ENCODE measurements around the gene SSTR3.

DNA sequence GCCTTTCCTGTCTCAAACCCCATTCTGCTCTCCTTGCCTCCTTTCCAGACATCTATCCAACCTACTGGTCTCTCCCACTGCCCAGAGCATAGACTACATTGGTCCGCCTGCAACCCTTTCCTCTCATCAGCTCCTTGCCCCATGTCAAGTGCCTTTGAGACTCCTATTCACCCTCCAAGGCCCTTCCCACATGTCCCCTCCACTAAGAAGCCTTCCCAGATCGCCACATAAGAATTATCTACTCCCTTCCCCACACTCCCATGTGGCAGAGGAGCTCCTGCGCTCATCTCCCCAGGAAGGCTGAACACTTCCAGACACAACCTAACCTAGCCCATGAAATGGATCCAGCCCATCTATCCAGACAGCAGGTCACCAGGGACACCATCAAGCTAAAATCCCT lies 34.5 kb downstream of the SSTR3 start:
- TF ChIP-seq, protein P1, sequence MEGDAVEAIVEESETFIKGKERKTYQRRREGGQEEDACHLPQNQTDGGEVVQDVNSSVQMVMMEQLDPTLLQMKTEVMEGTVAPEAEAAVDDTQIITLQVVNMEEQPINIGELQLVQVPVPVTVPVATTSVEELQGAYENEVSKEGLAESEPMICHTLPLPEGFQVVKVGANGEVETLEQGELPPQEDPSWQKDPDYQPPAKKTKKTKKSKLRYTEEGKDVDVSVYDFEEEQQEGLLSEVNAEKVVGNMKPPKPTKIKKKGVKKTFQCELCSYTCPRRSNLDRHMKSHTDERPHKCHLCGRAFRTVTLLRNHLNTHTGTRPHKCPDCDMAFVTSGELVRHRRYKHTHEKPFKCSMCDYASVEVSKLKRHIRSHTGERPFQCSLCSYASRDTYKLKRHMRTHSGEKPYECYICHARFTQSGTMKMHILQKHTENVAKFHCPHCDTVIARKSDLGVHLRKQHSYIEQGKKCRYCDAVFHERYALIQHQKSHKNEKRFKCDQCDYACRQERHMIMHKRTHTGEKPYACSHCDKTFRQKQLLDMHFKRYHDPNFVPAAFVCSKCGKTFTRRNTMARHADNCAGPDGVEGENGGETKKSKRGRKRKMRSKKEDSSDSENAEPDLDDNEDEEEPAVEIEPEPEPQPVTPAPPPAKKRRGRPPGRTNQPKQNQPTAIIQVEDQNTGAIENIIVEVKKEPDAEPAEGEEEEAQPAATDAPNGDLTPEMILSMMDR (IDR thresholded peaks at IDR 0.05; ENCODE audit: poor library complexity, severe bottlenecking): no peak
- no peak for TF ChIP-seq POLR2AphosphoS5 (IDR thresholded peaks at IDR 0.05)
- no peak for TF ChIP-seq TAF1 (IDR thresholded peaks at IDR 0.05; ENCODE audit: low read depth)
- TF ChIP-seq EZH2 (IDR thresholded peaks at IDR 0.05; ENCODE audit: borderline replicate concordance, insufficient read depth, low read length, poor library complexity, severe bottlenecking): no peak
- no peak for TF ChIP-seq EP300 (conservative IDR thresholded peaks at IDR 0.05; ENCODE audit: poor library complexity, severe bottlenecking)
- TF ChIP-seq, protein P2, sequence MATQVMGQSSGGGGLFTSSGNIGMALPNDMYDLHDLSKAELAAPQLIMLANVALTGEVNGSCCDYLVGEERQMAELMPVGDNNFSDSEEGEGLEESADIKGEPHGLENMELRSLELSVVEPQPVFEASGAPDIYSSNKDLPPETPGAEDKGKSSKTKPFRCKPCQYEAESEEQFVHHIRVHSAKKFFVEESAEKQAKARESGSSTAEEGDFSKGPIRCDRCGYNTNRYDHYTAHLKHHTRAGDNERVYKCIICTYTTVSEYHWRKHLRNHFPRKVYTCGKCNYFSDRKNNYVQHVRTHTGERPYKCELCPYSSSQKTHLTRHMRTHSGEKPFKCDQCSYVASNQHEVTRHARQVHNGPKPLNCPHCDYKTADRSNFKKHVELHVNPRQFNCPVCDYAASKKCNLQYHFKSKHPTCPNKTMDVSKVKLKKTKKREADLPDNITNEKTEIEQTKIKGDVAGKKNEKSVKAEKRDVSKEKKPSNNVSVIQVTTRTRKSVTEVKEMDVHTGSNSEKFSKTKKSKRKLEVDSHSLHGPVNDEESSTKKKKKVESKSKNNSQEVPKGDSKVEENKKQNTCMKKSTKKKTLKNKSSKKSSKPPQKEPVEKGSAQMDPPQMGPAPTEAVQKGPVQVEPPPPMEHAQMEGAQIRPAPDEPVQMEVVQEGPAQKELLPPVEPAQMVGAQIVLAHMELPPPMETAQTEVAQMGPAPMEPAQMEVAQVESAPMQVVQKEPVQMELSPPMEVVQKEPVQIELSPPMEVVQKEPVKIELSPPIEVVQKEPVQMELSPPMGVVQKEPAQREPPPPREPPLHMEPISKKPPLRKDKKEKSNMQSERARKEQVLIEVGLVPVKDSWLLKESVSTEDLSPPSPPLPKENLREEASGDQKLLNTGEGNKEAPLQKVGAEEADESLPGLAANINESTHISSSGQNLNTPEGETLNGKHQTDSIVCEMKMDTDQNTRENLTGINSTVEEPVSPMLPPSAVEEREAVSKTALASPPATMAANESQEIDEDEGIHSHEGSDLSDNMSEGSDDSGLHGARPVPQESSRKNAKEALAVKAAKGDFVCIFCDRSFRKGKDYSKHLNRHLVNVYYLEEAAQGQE (IDR thresholded peaks at IDR 0.05; ENCODE audit: borderline replicate concordance): no peak
- no peak for TF ChIP-seq MXI1 (conservative IDR thresholded peaks at IDR 0.05; ENCODE audit: poor library complexity, severe bottlenecking)
- TF ChIP-seq RAD21 (conservative IDR thresholded peaks at IDR 0.05): no peak

Measured in neural cell (in vitro differentiated cells).